GM21737 (cell line): ENCODE data around the gene RNF220.
"Not testable (repeated sequence)": the region's sequence is repeated elsewhere in the genome, so short reads cannot be mapped to it uniquely, and the experiment has no call there.

Experiments
- ATAC-seq: cut with Tn5 transposase; IDR thresholded peaks from one replicate; pipeline ENCODE4 v1.9.1; 2021; ENCODE audit warnings: mild to moderate bottlenecking, moderate library complexity; ENCODE audit not compliant: unreplicated experiment

The RNF220 gene

DNA sequence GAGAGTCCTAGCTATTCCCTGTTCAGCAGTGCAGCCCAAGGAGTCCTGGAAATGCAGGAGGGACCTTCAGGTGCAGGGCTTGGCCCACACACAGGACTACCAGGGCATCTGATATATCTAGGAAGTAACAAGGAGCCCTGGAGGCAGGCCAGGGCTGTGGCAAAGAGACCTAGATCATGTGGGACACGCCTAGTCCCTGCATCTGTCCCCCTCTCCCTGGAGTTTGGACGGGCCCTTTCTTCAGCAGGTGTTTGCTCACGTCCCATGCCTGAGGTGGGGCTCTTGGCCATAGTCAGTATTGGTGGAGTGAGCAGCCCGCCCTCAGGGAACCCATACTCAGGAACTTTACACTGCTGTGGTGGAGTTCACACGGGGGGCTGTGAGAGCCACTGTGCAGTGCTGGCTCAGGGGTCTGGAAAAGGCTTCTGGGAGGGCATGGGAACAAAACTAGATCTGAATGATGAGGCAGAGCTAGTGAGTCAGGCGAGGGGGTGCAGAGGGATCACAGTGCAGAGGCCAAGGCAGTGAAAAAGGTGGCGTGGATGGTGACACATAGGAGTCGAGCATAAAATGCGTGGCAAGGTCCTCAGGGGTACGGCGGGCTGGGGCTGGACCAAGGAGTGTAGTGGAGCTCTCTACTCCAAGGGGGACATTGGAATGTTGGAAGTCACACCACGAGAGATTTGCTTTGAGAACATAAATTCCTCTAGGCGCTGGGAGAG, 243.6 kb downstream of the RNF220 start:
- ATAC-seq = no peak

- ATAC-seq = no peak
Measured at GRCh38 chr1:44649788-44650158, 244.7 kb downstream of the RNF220 start.

DNA sequence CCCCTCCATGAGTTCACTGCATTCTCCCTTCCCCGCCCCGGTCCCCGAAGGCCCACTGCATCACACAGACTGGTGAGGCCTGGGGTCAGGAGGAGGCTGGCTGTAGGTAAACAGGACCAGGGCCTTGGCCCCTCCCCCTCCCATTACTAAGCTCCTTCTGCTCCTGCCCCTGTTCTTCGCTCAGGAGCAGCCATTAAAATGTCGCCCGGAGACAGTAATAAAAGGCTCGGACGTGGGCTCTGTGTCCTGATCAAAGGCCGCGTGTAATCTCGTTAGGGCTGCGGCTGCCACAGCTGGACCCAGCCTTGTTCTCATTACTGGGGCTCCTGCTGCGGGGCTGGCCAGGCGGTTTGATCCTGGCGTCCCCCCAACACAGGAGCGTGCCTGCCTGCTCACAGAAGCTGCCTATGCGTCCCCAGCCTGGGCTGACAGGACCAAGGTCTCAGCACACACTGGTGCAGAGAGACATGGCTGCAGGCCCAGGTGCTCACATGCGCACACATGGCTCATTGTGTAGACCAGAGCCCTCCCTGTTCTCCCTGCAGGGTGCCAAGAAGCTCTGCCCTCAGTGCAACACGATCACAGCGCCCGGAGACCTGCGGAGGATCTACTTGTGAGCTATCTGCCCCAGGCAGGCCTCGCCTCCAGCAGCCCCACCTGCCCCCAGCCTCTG, 245.2 kb downstream of the RNF220 start:
- no peak for ATAC-seq

GRCh38 chr1:44651069-44651468, 246.0 kb downstream of the RNF220 start:
- ATAC-seq = no peak

DNA sequence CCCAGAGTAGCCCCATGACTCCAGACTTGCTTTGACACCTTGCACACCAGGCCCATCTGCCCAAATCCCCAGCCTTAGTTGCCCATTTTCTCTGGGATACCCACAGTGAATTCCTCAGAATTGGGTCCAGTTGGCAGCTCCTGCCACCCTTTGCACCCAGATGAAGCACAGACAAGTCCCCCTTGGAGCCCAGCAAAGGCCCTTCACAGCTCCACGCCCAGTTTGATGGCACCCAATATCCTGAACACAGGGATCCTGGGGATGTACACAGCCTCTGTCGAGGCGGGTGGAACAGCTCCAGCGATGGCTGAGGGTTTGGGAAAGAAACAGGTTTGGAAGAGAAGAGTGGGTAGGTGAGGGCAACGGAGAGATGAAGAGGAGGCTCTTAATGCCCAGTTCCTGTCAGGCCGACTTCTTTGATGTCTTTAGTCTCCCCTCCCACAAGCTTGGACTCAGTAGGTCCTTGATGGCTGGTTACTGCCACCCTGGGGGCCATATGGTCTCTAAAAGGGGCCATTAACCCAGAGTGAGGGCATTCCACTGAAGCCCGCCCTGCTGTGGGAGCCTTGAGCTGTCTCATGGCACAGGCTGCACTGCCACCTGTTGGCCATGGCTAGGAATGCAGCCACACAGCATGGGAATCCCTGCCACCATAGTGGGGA, 247.5 kb downstream of the RNF220 start:
- no peak for ATAC-seq

DNA sequence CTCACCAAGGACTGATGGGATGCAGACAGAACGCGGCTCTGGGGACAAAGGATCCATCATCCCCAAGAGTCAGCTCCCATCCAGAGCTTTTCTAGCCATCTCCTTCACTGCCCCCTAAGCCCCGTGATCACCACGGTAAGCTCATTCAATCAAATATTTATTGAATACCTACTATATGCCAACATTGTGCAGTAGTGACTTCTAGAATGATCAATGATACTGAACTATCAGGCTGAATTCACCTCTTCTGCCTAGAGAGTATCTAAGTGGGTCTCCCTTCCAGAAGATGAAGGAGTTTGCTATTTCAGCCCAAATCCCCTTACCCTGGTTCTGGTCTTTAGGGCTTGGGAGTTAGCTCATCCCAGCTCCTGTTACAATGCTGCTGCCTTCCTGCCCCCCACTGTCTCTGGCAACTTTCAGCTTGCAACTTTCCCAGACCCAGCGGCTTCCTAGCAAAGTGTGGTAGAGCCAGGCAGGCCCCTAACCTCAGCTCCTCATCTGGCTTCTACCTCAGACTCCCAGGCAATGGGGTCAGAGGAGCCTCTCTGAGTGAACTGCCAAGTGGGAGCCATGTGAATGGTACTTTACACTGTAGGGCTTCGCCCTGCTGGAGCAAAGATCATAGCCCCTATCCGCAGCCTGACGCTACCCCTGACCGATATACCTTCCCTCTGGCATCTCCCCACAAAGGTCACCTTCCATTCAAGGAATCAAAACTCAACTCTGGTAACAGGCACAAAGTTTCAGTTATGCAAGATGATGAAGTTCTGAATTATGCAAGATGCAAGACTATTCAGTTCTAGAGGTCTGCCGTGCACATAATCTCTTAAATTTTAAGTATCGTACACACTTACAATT, 248.3 kb downstream of the RNF220 start:
- ATAC-seq = no peak

- no peak for ATAC-seq
Measured at GRCh38 chr1:44654621-44655187, 249.6 kb downstream of the RNF220 start.

DNA sequence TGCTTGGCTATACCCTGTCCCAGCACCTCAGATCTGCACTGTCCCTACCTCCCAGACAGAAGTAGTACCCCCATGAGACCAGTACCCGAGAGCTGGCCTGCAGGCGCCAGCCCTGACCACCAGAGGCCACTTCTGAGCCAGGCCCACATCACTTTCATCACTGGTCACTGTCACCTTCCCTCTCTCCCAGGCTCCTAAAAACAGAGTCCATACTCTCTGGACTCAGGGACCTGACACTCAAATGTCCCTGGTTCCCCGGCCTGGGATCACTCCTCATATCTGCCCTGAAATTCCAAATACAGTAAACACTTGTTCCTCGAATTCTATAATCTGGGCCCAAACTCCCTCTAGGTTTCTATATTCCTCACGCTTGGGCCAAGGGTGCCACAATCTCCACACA, 250.6 kb downstream of the RNF220 start:
- ATAC-seq = no peak

GRCh38 chr1:44659566-44659965, 254.5 kb downstream of the RNF220 start:
- no peak for ATAC-seq

DNA sequence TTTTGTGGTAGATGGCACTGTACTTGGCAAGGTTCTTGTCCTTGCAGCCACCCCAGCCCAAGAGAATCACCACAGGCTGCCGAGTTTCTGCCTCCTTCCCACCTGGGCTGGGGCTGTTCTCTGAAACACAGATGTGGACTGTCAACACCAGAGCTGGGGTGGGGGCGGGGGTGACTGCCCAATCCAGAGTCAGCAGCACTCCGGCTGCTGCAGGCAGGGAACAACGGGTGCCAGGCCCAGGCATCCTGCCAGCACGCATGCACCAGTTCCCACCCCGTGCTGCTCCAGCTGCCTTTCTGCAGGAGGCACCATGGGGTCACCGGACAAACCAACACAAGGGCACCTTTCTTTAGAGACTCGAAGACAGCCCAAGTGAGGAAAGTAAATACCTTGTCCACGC, 255.1 kb downstream of the RNF220 start:
- ATAC-seq = no peak

DNA sequence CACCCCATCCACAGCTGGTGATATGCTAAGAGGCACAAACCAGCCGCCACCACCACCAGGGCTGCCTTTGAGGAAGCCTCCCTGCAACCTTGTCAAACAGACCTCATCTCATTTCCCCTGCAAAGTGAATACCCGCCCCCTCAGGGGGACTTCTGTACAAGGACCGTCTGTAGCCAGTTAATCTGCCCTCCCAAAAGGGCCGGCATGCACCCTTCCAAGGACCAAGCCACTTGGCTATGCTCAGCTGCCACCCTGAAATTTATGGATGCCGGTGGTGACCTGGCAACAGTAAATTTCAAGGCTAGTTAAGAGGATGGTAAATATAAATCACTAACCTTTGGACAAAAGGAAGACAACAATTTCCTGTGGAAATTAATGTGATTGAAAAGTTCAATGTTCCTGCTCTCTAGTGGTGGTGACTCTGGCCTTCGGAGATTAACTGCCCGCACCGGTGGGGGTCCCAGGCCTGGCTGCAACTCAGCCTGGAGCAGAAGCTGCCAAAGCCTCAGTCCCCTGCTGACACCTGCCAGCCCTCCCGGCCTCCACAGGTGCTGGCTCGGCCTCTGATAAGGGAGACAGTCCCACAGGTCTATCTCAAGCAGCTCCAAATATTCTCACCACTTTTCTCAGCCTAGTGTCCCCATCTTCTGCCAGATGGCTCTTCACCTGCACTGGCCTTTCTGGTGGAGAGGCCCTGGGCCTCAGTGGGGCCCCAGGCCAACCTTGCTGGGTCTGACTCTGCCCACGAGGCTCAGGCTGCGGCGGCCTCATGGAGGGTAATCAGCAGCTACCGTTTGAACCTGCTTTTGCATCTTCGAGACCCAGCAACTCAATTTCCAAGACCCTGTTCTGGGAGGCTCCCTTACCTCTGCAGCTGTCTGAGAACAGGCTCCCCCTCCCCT, 257.0 kb downstream of the RNF220 start:
- no peak for ATAC-seq

GRCh38 chr1:44662683-44663030, 257.6 kb downstream of the RNF220 start:
- no peak for ATAC-seq

- ATAC-seq = no peak
Measured at GRCh38 chr1:44663417-44663816, 258.4 kb downstream of the RNF220 start.

GRCh38 chr1:44664730-44665370, 259.8 kb downstream of the RNF220 start:
- no peak for ATAC-seq

- ATAC-seq = not testable (repeated sequence)
Measured at GRCh38 chr1:44666719-44667118, 261.7 kb downstream of the RNF220 start.

- no peak for ATAC-seq
Measured at GRCh38 chr1:44670751-44671640, 265.9 kb downstream of the RNF220 start.

DNA sequence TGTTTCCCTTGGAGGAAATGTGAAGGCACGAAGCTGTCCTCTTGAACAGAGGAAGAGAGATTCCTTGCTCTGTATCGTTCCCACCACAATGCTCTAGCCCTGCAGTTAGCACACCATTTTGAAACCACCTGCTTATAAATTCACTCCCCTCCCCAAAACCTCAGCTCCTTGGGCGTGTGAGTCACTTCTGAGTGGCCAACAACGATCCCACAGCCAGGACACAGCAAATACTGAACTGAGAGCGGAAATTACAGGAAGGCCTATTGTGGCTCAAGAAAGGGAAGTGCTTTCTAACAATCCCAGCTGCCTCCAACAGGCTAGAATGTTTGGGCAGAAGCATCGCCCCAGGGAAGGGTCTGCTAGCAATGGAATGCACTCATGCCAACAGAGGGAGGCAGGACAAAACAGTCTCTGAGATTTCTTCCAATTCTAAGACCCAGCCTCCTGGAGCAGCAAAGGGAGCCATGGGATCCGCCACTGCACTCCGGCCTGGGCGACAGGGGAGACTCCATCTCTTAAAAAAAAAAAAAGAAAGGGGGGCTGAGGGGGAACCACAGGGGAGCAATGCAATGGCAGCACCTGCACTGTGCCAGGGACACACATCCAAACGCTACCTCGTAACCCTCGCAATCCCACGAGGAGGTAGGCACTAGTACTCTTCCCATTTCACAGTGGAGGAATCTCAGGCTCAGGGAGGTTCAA, 267.4 kb downstream of the RNF220 start:
- ATAC-seq = no peak
